ENCODE results near the gene SPHK2.
A peak's percentile ranks its signal among the peaks of the same experiment; 100 is the strongest.

SPHK2 gene

DNA sequence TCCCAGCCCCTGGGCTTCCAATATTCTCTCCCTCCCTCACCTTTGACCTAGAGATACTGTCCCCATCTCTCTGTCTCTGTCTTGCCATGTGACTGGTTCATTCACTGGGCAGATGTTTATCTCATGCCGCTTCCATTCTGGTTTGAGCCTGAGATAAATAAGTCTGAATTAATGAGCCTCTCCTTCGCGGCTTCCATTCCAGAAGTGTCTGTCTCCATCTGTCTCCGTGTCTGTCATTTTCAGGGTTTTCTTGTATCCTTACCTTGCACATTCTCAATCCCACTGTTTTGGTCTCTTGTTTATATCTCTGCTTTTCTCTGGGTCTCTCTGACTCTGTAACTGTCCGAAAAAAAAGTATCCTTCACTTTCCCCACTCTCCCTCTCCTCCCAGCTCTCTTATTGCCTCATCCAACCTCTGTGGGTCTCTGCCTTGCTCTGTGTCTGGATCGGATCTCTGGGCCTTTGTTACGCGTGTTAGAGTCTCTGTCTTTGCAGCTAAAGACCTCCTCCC lies 4.3 kb downstream of the SPHK2 start:
- no peak for DNase-seq (ENCODE audit: extremely low spot score)
- no peak for TF ChIP-seq BHLHE40 (IDR thresholded peaks at IDR 0.05; ENCODE audit: borderline replicate concordance)
- TF ChIP-seq SP1 (IDR thresholded peaks at IDR 0.05): no peak
- no peak for TF ChIP-seq ARNT (IDR thresholded peaks at IDR 0.05)
- no peak for TF ChIP-seq ELF4 (IDR thresholded peaks at IDR 0.05)
- TF ChIP-seq HDGF (IDR thresholded peaks at IDR 0.05; ENCODE audit: borderline replicate concordance): no peak
- TF ChIP-seq SUZ12 (IDR thresholded peaks at IDR 0.05): no peak
- no peak for TF ChIP-seq CTBP1 (IDR thresholded peaks at IDR 0.05; ENCODE audit: borderline replicate concordance)
- TF ChIP-seq ZNF384 (IDR thresholded peaks at IDR 0.05): no peak
- TF ChIP-seq LEF1 (IDR thresholded peaks at IDR 0.05; ENCODE audit: borderline replicate concordance): no peak
- TF ChIP-seq TARDBP (IDR thresholded peaks at IDR 0.05): no peak
- no peak for TF ChIP-seq FOXA1 (IDR thresholded peaks at IDR 0.05)
- POLR2A ChIA-PET: interaction anchor here (1.2 to 3.1 kb wide), 6 partner anchors 8 to 110 kb away, joined by 3 to 21 read pairs (median 5); partner anchors contain the start of gene CA11
- CTCF ChIA-PET: no interaction called here

DNA sequence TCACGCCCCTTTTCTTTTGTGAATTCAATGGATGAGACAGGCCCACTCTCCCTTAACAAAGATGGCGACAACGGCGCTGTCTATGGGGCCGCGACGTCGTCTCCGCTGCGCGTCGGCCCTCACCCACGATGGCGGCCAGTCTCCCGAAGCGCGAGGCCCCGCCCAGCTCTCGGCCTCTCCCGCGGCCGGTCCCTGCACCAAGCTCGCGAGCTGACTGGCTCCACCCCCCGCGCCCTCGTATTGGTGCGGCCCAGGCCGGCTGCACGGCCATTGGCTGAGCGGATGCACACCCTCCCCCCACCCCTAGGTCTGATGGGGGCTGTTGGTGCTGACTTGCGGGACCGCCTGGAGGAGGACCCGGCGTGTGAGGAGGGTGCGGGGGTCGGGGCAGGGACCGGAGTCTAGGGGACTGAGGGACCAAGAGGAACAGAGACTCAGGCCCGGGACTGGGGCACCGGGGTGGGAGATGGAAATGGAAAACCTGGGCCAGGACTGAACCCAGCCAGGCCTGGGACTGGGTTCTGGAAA lies 4.8 kb downstream of the SPHK2 start:
- POLR2A ChIA-PET: interaction anchor here (1.2 to 3.1 kb wide), 6 partner anchors 8 to 110 kb away, joined by 3 to 21 read pairs (median 5); partner anchors contain the start of gene CA11
- peak; percentile 90 for DNase-seq (ENCODE audit: extremely low spot score)
- CTCF ChIA-PET: no interaction called here
- TF ChIP-seq SUZ12 (IDR thresholded peaks at IDR 0.05) (no peak), BHLHE40 (IDR thresholded peaks at IDR 0.05; ENCODE audit: borderline replicate concordance) (no peak), HDGF (IDR thresholded peaks at IDR 0.05; ENCODE audit: borderline replicate concordance) (no peak; the same call in 1 of the 2 replicates), LEF1 (IDR thresholded peaks at IDR 0.05; ENCODE audit: borderline replicate concordance) (no peak), FOXM1 (IDR thresholded peaks at IDR 0.05; ENCODE audit: borderline replicate concordance) (peak; percentile 55; the same call in 1 of the 2 replicates), TARDBP (IDR thresholded peaks at IDR 0.05) (no peak)

DNA sequence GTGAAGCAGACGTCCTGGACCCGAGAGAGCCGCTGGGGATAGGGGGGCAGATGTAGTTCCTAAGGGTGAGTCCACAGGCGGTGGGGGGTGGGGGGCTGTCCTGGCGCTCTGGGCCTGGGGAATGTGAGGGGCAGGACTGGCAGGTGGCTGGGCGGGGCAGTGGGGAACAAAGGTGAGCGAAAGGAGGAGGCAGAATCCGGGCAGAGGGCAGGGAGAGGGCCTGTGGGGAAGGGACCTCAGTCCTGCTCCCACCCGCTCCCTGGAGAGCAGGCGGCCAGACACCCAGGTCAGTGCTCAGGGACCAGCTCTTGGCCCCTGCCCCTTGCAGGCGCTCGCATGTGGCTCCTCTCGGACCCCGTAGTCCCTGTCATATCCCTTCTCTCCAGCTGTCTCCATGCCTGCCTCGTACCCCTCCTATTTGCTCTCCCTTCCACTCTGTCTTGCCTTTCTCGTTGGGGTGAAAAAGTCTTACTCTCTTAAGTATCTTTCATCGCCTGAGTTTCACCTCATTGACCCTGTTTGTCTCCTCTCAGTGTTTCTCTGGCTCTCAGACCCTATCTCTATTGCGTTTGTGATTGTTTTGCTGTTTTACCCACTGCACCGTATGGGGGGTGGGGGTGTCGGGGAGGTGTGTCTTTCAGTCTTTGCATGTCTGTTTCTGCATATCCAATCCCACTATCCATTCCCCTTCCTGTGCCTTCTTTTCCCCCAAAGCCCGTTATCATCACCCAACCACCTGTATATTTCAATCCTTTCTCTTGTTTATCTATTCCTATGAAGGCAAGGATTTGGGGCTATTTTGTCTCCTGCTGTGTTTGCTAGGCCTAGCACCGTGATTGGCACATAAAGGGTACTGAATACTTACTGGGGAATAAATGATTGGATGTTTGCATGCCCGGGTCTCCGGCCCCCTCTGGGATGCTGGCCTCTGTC lies 5.8 kb downstream of the SPHK2 start:
- no peak for DNase-seq (ENCODE audit: extremely low spot score)
- ChIA-PET CTCF (no interaction called here), POLR2A (interaction anchor here (3.1 kb wide), 1 partner anchor 9 kb away, joined by 21 read pairs; no protein-coding TSS in a partner anchor)
- TF ChIP-seq TARDBP (IDR thresholded peaks at IDR 0.05): no peak
- TF ChIP-seq FOXK2 (IDR thresholded peaks at IDR 0.05): no peak
- TF ChIP-seq HDGF (IDR thresholded peaks at IDR 0.05; ENCODE audit: borderline replicate concordance): no peak
- no peak for TF ChIP-seq ZNF384 (IDR thresholded peaks at IDR 0.05)
- TF ChIP-seq, protein P1, sequence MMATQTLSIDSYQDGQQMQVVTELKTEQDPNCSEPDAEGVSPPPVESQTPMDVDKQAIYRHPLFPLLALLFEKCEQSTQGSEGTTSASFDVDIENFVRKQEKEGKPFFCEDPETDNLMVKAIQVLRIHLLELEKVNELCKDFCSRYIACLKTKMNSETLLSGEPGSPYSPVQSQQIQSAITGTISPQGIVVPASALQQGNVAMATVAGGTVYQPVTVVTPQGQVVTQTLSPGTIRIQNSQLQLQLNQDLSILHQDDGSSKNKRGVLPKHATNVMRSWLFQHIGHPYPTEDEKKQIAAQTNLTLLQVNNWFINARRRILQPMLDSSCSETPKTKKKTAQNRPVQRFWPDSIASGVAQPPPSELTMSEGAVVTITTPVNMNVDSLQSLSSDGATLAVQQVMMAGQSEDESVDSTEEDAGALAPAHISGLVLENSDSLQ (IDR thresholded peaks at IDR 0.05): no peak
- no peak for TF ChIP-seq CTBP1 (IDR thresholded peaks at IDR 0.05; ENCODE audit: borderline replicate concordance)
- no peak for TF ChIP-seq SUZ12 (IDR thresholded peaks at IDR 0.05)
- TF ChIP-seq FOXA1 (IDR thresholded peaks at IDR 0.05): no peak

DNA sequence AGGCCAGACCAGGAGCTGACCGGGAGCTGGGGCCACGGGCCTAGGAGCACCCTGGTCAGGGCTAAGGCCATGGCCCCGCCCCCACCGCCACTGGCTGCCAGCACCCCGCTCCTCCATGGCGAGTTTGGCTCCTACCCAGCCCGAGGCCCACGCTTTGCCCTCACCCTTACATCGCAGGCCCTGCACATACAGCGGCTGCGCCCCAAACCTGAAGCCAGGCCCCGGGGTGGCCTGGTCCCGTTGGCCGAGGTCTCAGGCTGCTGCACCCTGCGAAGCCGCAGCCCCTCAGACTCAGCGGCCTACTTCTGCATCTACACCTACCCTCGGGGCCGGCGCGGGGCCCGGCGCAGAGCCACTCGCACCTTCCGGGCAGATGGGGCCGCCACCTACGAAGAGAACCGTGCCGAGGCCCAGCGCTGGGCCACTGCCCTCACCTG lies 6.6 kb downstream of the SPHK2 start:
- no peak for TF ChIP-seq FOXM1 (IDR thresholded peaks at IDR 0.05; ENCODE audit: borderline replicate concordance)
- TF ChIP-seq ELF4 (IDR thresholded peaks at IDR 0.05): no peak
- TF ChIP-seq BHLHE40 (IDR thresholded peaks at IDR 0.05; ENCODE audit: borderline replicate concordance): no peak
- no peak for TF ChIP-seq TARDBP (IDR thresholded peaks at IDR 0.05)
- no peak for TF ChIP-seq L3MBTL2 (conservative IDR thresholded peaks at IDR 0.05)
- TF ChIP-seq LEF1 (IDR thresholded peaks at IDR 0.05; ENCODE audit: borderline replicate concordance): no peak
- TF ChIP-seq FOXA1 (IDR thresholded peaks at IDR 0.05): no peak
- TF ChIP-seq SP1 (IDR thresholded peaks at IDR 0.05): no peak
- TF ChIP-seq FOXK2 (IDR thresholded peaks at IDR 0.05): no peak
- no peak for TF ChIP-seq NFRKB (IDR thresholded peaks at IDR 0.05)
- TF ChIP-seq, protein P1 (IDR thresholded peaks at IDR 0.05): no peak
- no peak for TF ChIP-seq ZNF384 (IDR thresholded peaks at IDR 0.05)
- TF ChIP-seq CTBP1 (IDR thresholded peaks at IDR 0.05; ENCODE audit: borderline replicate concordance): no peak
- TF ChIP-seq HDGF (IDR thresholded peaks at IDR 0.05; ENCODE audit: borderline replicate concordance): no peak
- no peak for TF ChIP-seq ARNT (IDR thresholded peaks at IDR 0.05)
- TF ChIP-seq SUZ12 (IDR thresholded peaks at IDR 0.05): no peak
- ChIA-PET CTCF (interaction anchor here (0.6 kb wide), 1 partner anchor 17 kb away, joined by 3 read pairs; no protein-coding TSS in a partner anchor), POLR2A (no interaction called here)
- DNase-seq (ENCODE audit: extremely low spot score): no peak

DNA sequence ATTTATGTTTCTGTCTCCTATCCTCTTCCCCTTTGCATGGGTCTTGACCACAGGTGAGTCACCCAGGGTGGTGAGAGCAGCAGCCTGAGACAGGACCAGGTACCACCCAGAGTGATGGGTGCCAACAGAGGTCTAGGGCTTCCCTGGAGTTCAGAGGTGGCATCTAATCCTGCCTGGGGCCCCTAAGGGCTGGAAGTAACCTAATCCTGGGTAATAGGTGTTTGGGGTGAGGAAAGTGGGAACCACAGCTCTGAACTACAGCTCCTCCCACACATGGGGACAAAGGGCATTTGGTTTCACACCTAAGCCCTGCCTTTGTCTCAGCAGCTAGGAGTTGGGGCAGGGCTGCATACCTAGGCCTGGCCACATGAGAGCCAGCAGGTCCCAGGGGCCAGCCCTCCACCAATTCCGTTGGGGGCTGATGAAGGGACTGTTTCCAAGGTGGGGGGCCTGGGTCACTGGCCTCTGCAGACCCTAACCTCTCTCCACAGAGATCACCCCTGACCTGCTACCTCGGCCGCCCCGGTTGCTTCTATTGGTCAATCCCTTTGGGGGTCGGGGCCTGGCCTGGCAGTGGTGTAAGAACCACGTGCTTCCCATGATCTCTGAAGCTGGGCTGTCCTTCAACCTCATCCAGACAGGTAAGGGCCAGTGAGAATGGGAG lies 8.0 kb downstream of the SPHK2 start:
- no peak for TF ChIP-seq FOXM1 (IDR thresholded peaks at IDR 0.05; ENCODE audit: borderline replicate concordance)
- DNase-seq (ENCODE audit: extremely low spot score): no peak
- POLR2A ChIA-PET: interaction anchor here (1.7 kb wide), 1 partner anchor 8 kb away, joined by 13 read pairs; the partner anchor contains the start of genes RPL18 and SPHK2
- CTCF ChIA-PET: no interaction called here

DNA sequence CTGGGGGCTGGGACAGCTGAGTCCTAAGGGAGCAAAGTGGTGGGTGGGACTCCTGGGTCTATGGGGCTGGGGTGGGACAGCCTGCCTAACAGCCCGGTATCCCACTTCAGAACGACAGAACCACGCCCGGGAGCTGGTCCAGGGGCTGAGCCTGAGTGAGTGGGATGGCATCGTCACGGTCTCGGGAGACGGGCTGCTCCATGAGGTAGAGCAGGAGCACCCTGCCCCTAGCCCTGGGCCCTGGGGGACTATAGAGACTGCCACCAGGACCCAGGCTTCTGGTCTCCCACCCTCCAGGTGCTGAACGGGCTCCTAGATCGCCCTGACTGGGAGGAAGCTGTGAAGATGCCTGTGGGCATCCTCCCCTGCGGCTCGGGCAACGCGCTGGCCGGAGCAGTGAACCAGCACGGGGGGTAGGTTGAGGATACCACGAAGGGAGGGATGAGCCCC lies 8.6 kb downstream of the SPHK2 start:
- ChIA-PET CTCF (no interaction called here), POLR2A (interaction anchor here (1.5 to 1.7 kb wide), 2 partner anchors 9 to 18 kb away, joined by 5 to 13 read pairs; partner anchors contain the start of genes CA11, RPL18 and SPHK2)
- DNase-seq (ENCODE audit: extremely low spot score): no peak
- TF ChIP-seq ELF4 (IDR thresholded peaks at IDR 0.05) (no peak), SP1 (IDR thresholded peaks at IDR 0.05) (no peak), FOXK2 (IDR thresholded peaks at IDR 0.05) (no peak)
